Adrenal gland (tissue), 12 donors: ENCODE data around the gene SHB. TPM values are rescaled to one million over a fixed set of nuclear protein-coding genes. Genes with fewer than 3 reads are reported as not detected.

ENCODE experiments used
- DNase-seq, 7 donors: peaks; one replicate each; pipeline ENCODE4 v3.0.0-alpha.2; 2019 to 2020
- H3K27ac ChIP-seq, 5 donors: fragments of 200-600 bp; sonication (generic) in 4 of 5; 1 replicate in 3 of 5; 2 replicates in 2 of 5; pipeline versions ENCODE4 v1.5.1 to v1.8.0; 2016 to 2020; ENCODE audit warnings: mild to moderate bottlenecking in 1 of 5
- H3K27me3 ChIP-seq: fragments of 200-600 bp; 2 replicates; pipeline ENCODE4 v1.8.0; 2021
- H3K36me3 ChIP-seq, 2 donors: fragments of 200-600 bp; replicated peaks in 1 of 2; 1 replicate in 1 of 2; 2 replicates in 1 of 2; pipeline versions ENCODE4 v1.5.1 to v1.8.0; 2018 to 2022
- H3K4me1 ChIP-seq, 2 donors: fragments of 200-600 bp; replicated peaks in 1 of 2; 1 replicate in 1 of 2; 2 replicates in 1 of 2; pipeline versions ENCODE4 v1.5.1 to v1.8.0; 2018 to 2021
- H3K4me3 ChIP-seq, 4 donors: fragments of 200-600 bp; sonication (generic) in 3 of 4; one replicate each; pipeline ENCODE4 v1.5.1; 2016 to 2018
- H3K9me3 ChIP-seq, 3 donors: fragments of 200-600 bp; sonication (generic) in 1 of 3; replicated peaks in 1 of 3; 1 replicate in 2 of 3; 2 replicates in 1 of 3; pipeline versions ENCODE4 v1.5.1 to v1.8.0; 2016 to 2021
- CTCF ChIP-seq, 6 experiments: fragments of 450-650 bp in 4 of 6; fragments of 200-600 bp in 2 of 6; sonication (generic) in 1 of 6; IDR thresholded peaks; 1 replicate in 5 of 6; 2 replicates in 1 of 6; pipeline versions ENCODE4 v1.5.1 to v1.8.0; 2016 to 2021; ENCODE audit warnings: antibody characterized with exemption in 6 of 6, mild to moderate bottlenecking in 2 of 6, moderate library complexity in 1 of 6
- POLR2A ChIP-seq, 2 donors: fragments of 450-650 bp; IDR thresholded peaks; one replicate each; pipeline ENCODE4 v1.6.1; 2017; ENCODE audit warnings: antibody characterized with exemption in 2 of 2, mild to moderate bottlenecking in 2 of 2, moderate library complexity in 1 of 2
- whole genome bisulfite sequencing, 4 donors: extraction: QIAGEN DNeasy Blood & Tissue Kit in 2 of 4; methylation state at CpG; one replicate each; pipeline versions ENCODE4 v1.1.5 to v1.1.7; 2013 to 2017; 5-methylcytosine and 5-hydroxymethylcytosine counted together
- intact Hi-C, 2 donors: fragments of 100-400 bp; cut with DNase I; formaldehyde crosslinking; loops; one replicate each; pipeline versions ENCODE4 v1.14.1 to v1.15.0; 2022 to 2023
- polyA plus RNA-seq, 3 donors: library from polyadenylated mRNA; stranded (reverse); fragments of 200-250 nt in 2 of 3; fragments of 350-450 nt in 1 of 3; fragmentation: Illumina TruSeq in 1 of 3; extraction: RNeasy Lipid Tissue Mini Kit (QIAGEN cat#74804) in 1 of 3; gene quantifications; one replicate each; pipeline ENCODE4 v1.2.3, GENCODE V29; 2013 to 2014
- total RNA-seq, 9 donors: library from RNA; depleted of rRNA in 4 of 9; stranded (reverse); fragments of >200 nt in 4 of 9; fragments of 120-200 nt in 1 of 9; fragmentation: NEBNext Ultra II Directional in 1 of 9; extraction: Animal tissue kit (Norgen Biotek cat#: 25700) in 1 of 9; gene quantifications; one replicate each; pipeline versions ENCODE4 v1.1.0 to v1.2.4, GENCODE V29; 2013 to 2023
- donor health status: healthy with polysubstance abuse.
- donor health status: Bipolar disorder and iron deficiency.
- donor health status: DM: yes; HTN: yes; CAD: no.
- donor health status: DM: no; HTN: no; CAD: no.
- donor health status: DM: no; HTN: no; CAD: no.
- donor health status: DM: yes; HTN: yes; CAD: no.

Gene SHB
- total and polyA plus RNA-seq, 12 donors: 3.2 to 21.2 (median 11.1) TPM

GRCh38 chr9:37995961-37996818, 72.8 kb downstream of the SHB start:
- peaks cover 0 to 21% of the 10 kb centered on the region in 2 donors for H3K4me1 ChIP-seq

GRCh38 chr9:37995348-37995737, 73.7 kb downstream of the SHB start:
- Histone ChIP-seq H3K27me3 (no peaks in the 10 kb centered on the region), H3K36me3 (no peaks in the 10 kb centered on the region), H3K4me1 (peaks cover 0 to 21% of the 10 kb centered on the region in 2 donors), H3K9me3 (no peaks in the 10 kb centered on the region), H3K4me3 (no peak overlapping the region), H3K27ac (peak overlapping the region in 4 of 5 donors; percentile 35 to 83 (median 56))
- TF ChIP-seq CTCF (IDR thresholded peaks at IDR 0.05) (no peak), POLR2A (IDR thresholded peaks at IDR 0.05) (no peak)
- DNase-seq: no peak
- WGBS, 4 donors: 78 to 95% (median 82%) methylated on average over 4 to 6 of the region's 6 CpGs
- intact Hi-C loops: no loop called here

More at GRCh38 chr9:37995961-37996818, 72.8 kb downstream of the SHB start:
- intact Hi-C loops: no loop called here
- no peak for TF ChIP-seq POLR2A (IDR thresholded peaks at IDR 0.05)
- TF ChIP-seq CTCF (IDR thresholded peaks at IDR 0.05): no peak
- Histone ChIP-seq H3K36me3 (no peaks in the 10 kb centered on the region), H3K4me3 (no peak overlapping the region), H3K27ac (no peak overlapping the region), H3K9me3 (no peaks in the 10 kb centered on the region), H3K27me3 (no peaks in the 10 kb centered on the region)
- DNase-seq: peak in 1 of 7 donors; percentile 21
- 90 to 96% (median 94%) methylated on average over 4 to 5 of the region's 5 CpGs for WGBS, 4 donors

- TF ChIP-seq CTCF (IDR thresholded peaks at IDR 0.05) (peak in 1 of 6 experiments; percentile 13), POLR2A (IDR thresholded peaks at IDR 0.05) (no peak)
- intact Hi-C loops: no loop called here
- Histone ChIP-seq H3K4me3 (no peak overlapping the region), H3K27ac (peak overlapping the region in 4 of 5 donors; percentile 35 to 83 (median 56)), H3K36me3 (no peaks in the 10 kb centered on the region), H3K4me1 (peaks cover 0 to 21% of the 10 kb centered on the region in 2 donors), H3K9me3 (no peaks in the 10 kb centered on the region), H3K27me3 (no peaks in the 10 kb centered on the region)
- DNase-seq: peak; percentile 62 to 90 (median 72)
- 41 to 68% (median 52%) methylated on average over 12 to 15 of the region's 15 CpGs for WGBS, 4 donors
These were observed 74.2 kb downstream of the SHB start for GRCh38 chr9:37994639-37995347.

- TF ChIP-seq POLR2A (IDR thresholded peaks at IDR 0.05) (no peak), CTCF (IDR thresholded peaks at IDR 0.05) (no peak)
- DNase-seq: peak in 4 of 7 donors; percentile 35 to 61 (median 55)
- intact Hi-C loops: no loop called here
- 60 to 85% (median 77%) methylated on average over 8 of the region's 8 CpGs for WGBS, 4 donors
- no peaks in the 10 kb centered on the region for H3K27me3 ChIP-seq
- no peaks in the 10 kb centered on the region for H3K9me3 ChIP-seq
- no peaks in the 10 kb centered on the region for H3K36me3 ChIP-seq
- no peak overlapping the region for H3K4me3 ChIP-seq
- H3K27ac ChIP-seq: peak overlapping the region in 3 of 5 donors; percentile 18 to 55 (median 22)
- peaks cover 4 to 21% of the 10 kb centered on the region in 2 donors for H3K4me1 ChIP-seq
These were observed 76.1 kb downstream of the SHB start for GRCh38 chr9:37992924-37993349.
